ENCODE results near the gene PTGES2.
"Not testable (repeated sequence)": the region's sequence is repeated elsewhere in the genome, so short reads cannot be mapped to it uniquely, and the experiment has no call there.

The PTGES2 gene

GRCh38 chr9:128087262-128087661 lies 40.3 kb downstream of the PTGES2 start:
- DNase-seq (ENCODE audit: low read depth): no peak

- DNase-seq (ENCODE audit: low read depth): no peak
Measured at GRCh38 chr9:128085943-128086342, 41.6 kb downstream of the PTGES2 start.

- no peak for DNase-seq (ENCODE audit: low read depth)
Measured at GRCh38 chr9:128084746-128085145, 42.8 kb downstream of the PTGES2 start.

GRCh38 chr9:128082151-128082550 lies 45.4 kb downstream of the PTGES2 start:
- no peak for DNase-seq (ENCODE audit: low read depth)

GRCh38 chr9:128081056-128081455 lies 46.5 kb downstream of the PTGES2 start:
- peak; percentile 95 for DNase-seq (ENCODE audit: low read depth)

GRCh38 chr9:128080206-128080605 lies 47.3 kb downstream of the PTGES2 start:
- no peak for DNase-seq (ENCODE audit: low read depth)

- peak; percentile 78 for DNase-seq (ENCODE audit: low read depth)
Measured at GRCh38 chr9:128078504-128079434, 48.8 kb downstream of the PTGES2 start.

- no peak for DNase-seq (ENCODE audit: low read depth)
Measured at GRCh38 chr9:128077847-128078503, 49.6 kb downstream of the PTGES2 start.

GRCh38 chr9:128073253-128073886 lies 54.2 kb downstream of the PTGES2 start:
- DNase-seq (ENCODE audit: low read depth): peak; percentile 48

- peak; percentile 55 for DNase-seq (ENCODE audit: low read depth)
Measured at GRCh38 chr9:128072144-128073021, 55.1 kb downstream of the PTGES2 start.

GRCh38 chr9:128071475-128071874 lies 56.1 kb downstream of the PTGES2 start:
- DNase-seq (ENCODE audit: low read depth): not testable (repeated sequence)

GRCh38 chr9:128070874-128071273 lies 56.7 kb downstream of the PTGES2 start:
- DNase-seq (ENCODE audit: low read depth): no peak
